Fibroblast of skin of scalp (primary cell): ENCODE measurements around the gene CD40. TPM values are rescaled to one million over a fixed set of nuclear protein-coding genes. Genes with fewer than 3 reads are reported as not detected.
"Not testable (repeated sequence)": the region's sequence is repeated elsewhere in the genome, so short reads cannot be mapped to it uniquely, and the experiment has no call there.

Experiments
- DNase-seq: peaks from one replicate; pipeline ENCODE4 v3.0.0-alpha.2; 2013
- polyA plus RNA-seq, 2 experiments: library from polyadenylated mRNA; unstranded; fragments of 120-200 nt; gene quantifications; one replicate each; pipeline ENCODE4 v1.2.1, GENCODE V29; 2013; ENCODE audit not compliant: insufficient read length in 2 of 2

CD40 gene
- 6.4 TPM for polyA plus RNA-seq (2013, experiment 1 of 2; ENCODE audit: insufficient read length)
- polyA plus RNA-seq (2013, experiment 2 of 2; ENCODE audit: insufficient read length), result 5.3 TPM

- peak; percentile 82 for DNase-seq
These were observed at the start of gene CD40 for GRCh38 chr20:46117704-46118467. Gene CD40, plus strand, starts transcription at chr20:46118314. Its CDS starts 30 bp downstream, at chr20:46118344.

- DNase-seq, result peak; percentile 64
These were observed 47.8 kb upstream of the CD40 start for GRCh38 chr20:46070215-46070900.

- DNase-seq, result no peak
These were observed 46.5 kb upstream of the CD40 start for GRCh38 chr20:46071573-46071972.

- no peak for DNase-seq
These were observed 45.1 kb upstream of the CD40 start for GRCh38 chr20:46073024-46073423.

- no peak for DNase-seq
These were observed 44.7 kb upstream of the CD40 start for GRCh38 chr20:46073443-46073842.

GRCh38 chr20:46074006-46074405 is 44.1 kb upstream of the CD40 start:
- DNase-seq, result no peak

GRCh38 chr20:46076806-46077205 is 41.3 kb upstream of the CD40 start:
- no peak for DNase-seq

- DNase-seq, result no peak
These were observed 40.3 kb upstream of the CD40 start for GRCh38 chr20:46077642-46078305.

GRCh38 chr20:46078954-46079353 is 39.2 kb upstream of the CD40 start:
- DNase-seq, result no peak

- no peak for DNase-seq
These were observed 37.0 kb upstream of the CD40 start for GRCh38 chr20:46081074-46081473.

GRCh38 chr20:46083101-46083500 is 35.0 kb upstream of the CD40 start:
- DNase-seq, result no peak

GRCh38 chr20:46083531-46084061 is 34.5 kb upstream of the CD40 start:
- no peak for DNase-seq

- DNase-seq, result no peak
These were observed 33.3 kb upstream of the CD40 start for GRCh38 chr20:46084805-46085178.

GRCh38 chr20:46085179-46085851 is 32.8 kb upstream of the CD40 start:
- DNase-seq, result peak; percentile 17

GRCh38 chr20:46087161-46087560 is 31.0 kb upstream of the CD40 start:
- DNase-seq, result no peak

GRCh38 chr20:46088409-46089166 is 29.5 kb upstream of the CD40 start:
- peak; percentile 26 for DNase-seq

- DNase-seq, result no peak
These were observed 29.0 kb upstream of the CD40 start for GRCh38 chr20:46089167-46089416.

- peak; percentile 97 for DNase-seq
These were observed 28.4 kb upstream of the CD40 start, which contains the start of gene NCOA5 for GRCh38 chr20:46089417-46090388. Gene NCOA5, minus strand, starts transcription at chr20:46089962. Its CDS starts 10,538 bp downstream, at chr20:46079424.

GRCh38 chr20:46091622-46092535 is 26.2 kb upstream of the CD40 start:
- not testable (repeated sequence) for DNase-seq

- DNase-seq, result no peak
These were observed 24.6 kb upstream of the CD40 start for GRCh38 chr20:46093531-46093930.
